K562 (cell line): Measurements from ENCODE around the gene NDUFS6. TPM values are rescaled to one million over a fixed set of nuclear protein-coding genes. Genes with fewer than 3 reads are reported as not detected.

Source experiments
- ATAC-seq: fragments of 200-7000 bp; cut with Tn5 transposase; 3 replicates; pipeline ENCODE4 v1.9.1; 2020; ENCODE audit warnings: moderate library complexity
- BruUV-seq: library from RNA; stranded (reverse); fragments of 400-500 nt; replicated peaks from 2 replicates; lab custom pipeline; 2021; lab: Mats Ljungman, UMichigan
- CTCF ChIA-PET: fragments of 300-600 bp; formaldehyde crosslinking; extraction: SDS; loops from one replicate; lab custom pipeline; 2021; ENCODE audit warnings: low intra/inter-chr PET ratio; lab: Yijun Ruan, JAX
- POLR2A ChIA-PET: fragments of 300-600, 350-650 bp; sonication (Branson Sonifier 250); formaldehyde crosslinking; extraction: SDS; loops from one replicate; lab custom pipeline; 2021; ENCODE audit warnings: antibody characterized with exemption, inconsistent platforms; lab: Yijun Ruan, JAX
- DNase-seq, 4 experiments: peaks; one replicate each; pipeline versions ENCODE4 v3.0.0 to v3.0.0-alpha.2; 2011 to 2018; ENCODE audit warnings: low spot score in 3 of 4, mixed read lengths in 3 of 4; ENCODE audit errors: extremely low read depth in 1 of 4
- FAIRE-seq: peaks from 2 replicates; lab custom pipeline; 2011; peaks lifted over from hg19 to GRCh38; lab: Jason Lieb, UNC
- H2AFZ ChIP-seq: 2 replicates; pipeline ENCODE4 v1.6.0; 2011; ENCODE audit warnings: low read depth, low read length, control low read depth, inconsistent platforms
- H3K27ac ChIP-seq: fragments of 200-600 bp; 3 replicates; pipeline ENCODE4 v1.8.0; 2011; ENCODE audit warnings: low read depth, mild to moderate bottlenecking, control low read depth, inconsistent platforms, low read length, moderate library complexity, mixed read lengths; ENCODE audit errors: extremely low read depth
- H3K27me3 ChIP-seq, 2 experiments: fragments of 300-600 bp in 1 of 2; 2 replicates in 1 of 2; 3 replicates in 1 of 2; pipeline versions ENCODE4 v1.6.0 to v1.8.0; 2011; ENCODE audit warnings: inconsistent platforms in 2 of 2, low read length in 2 of 2, mild to moderate bottlenecking in 1 of 2, mixed read lengths in 1 of 2, moderate library complexity in 1 of 2; ENCODE audit not compliant: control insufficient read depth in 2 of 2, insufficient read depth in 2 of 2
- H3K36me3 ChIP-seq: fragments of 300-600 bp; 3 replicates; pipeline ENCODE4 v1.8.0; 2011; ENCODE audit warnings: mild to moderate bottlenecking, low read length, inconsistent platforms; ENCODE audit not compliant: control insufficient read depth, insufficient read depth
- H3K4me1 ChIP-seq, 2 experiments: fragments of 200-600 bp in 1 of 2; replicated peaks in 1 of 2; 2 replicates in 1 of 2; 3 replicates in 1 of 2; pipeline versions ENCODE4 v1.5.1 to v1.8.0; 2011; ENCODE audit warnings: inconsistent platforms in 2 of 2, low read length in 2 of 2, mild to moderate bottlenecking in 1 of 2, mixed read lengths in 1 of 2, moderate library complexity in 1 of 2; ENCODE audit not compliant: control insufficient read depth in 2 of 2, insufficient read depth in 2 of 2
- H3K4me2 ChIP-seq: 2 replicates; pipeline ENCODE4 v1.6.1; 2011; ENCODE audit warnings: low read length, control low read depth, inconsistent platforms, mixed read lengths; ENCODE audit not compliant: insufficient read depth
- H3K4me3 ChIP-seq: fragments of 200-600 bp; sonication (generic), shearing (Covaris generic); 2 replicates; pipeline ENCODE4 v1.5.1; 2016; ENCODE audit warnings: control low read depth, inconsistent platforms
- H3K79me2 ChIP-seq: fragments of 200-600 bp; 3 replicates; pipeline ENCODE4 v1.8.0; 2011; ENCODE audit warnings: low read length, inconsistent platforms; ENCODE audit not compliant: control insufficient read depth, insufficient read depth
- H3K9ac ChIP-seq, 2 experiments: 2 replicates each; pipeline versions ENCODE4 v1.6.0 to v1.6.1; 2011; ENCODE audit warnings: low read depth in 2 of 2, low read length in 2 of 2, control low read depth in 1 of 2, inconsistent platforms in 1 of 2, mild to moderate bottlenecking in 1 of 2, mixed read lengths in 1 of 2; ENCODE audit not compliant: insufficient read depth in 1 of 2
- H3K9me1 ChIP-seq: one replicate; pipeline ENCODE4 v1.6.0; 2011; ENCODE audit warnings: inconsistent platforms, mild to moderate bottlenecking, low read length, moderate library complexity; ENCODE audit not compliant: control insufficient read depth, insufficient read depth
- H3K9me3 ChIP-seq: replicated peaks from 2 replicates; pipeline ENCODE4 v1.5.1; 2011; ENCODE audit warnings: low read depth, low read length, inconsistent platforms; ENCODE audit not compliant: control insufficient read depth, insufficient read depth
- H4K20me1 ChIP-seq: replicated peaks from 2 replicates; pipeline ENCODE4 v1.6.1; 2011; ENCODE audit warnings: low read length, inconsistent platforms, mixed read lengths; ENCODE audit not compliant: control insufficient read depth, insufficient read depth
- CBFA2T3 ChIP-seq: fragments of 450-650 bp; IDR thresholded peaks from 2 replicates; pipeline ENCODE4 v1.6.1; 2017
- ELF2 ChIP-seq: fragments of 250-450 bp; sonication (Bioruptor Pico); IDR thresholded peaks from 2 replicates; pipeline ENCODE4 v1.5.0; 2021; ENCODE audit warnings: mild to moderate bottlenecking
- ETV6 ChIP-seq, 3 experiments: fragments of 150-350 bp in 1 of 3; sonication (generic) in 1 of 3; formaldehyde crosslinking in 1 of 3; IDR thresholded peaks; 2 replicates each; pipeline versions ENCODE4 v1.6.1 to v1.8.0; 2014 to 2022; ENCODE audit warnings: borderline replicate concordance in 2 of 3, low read depth in 2 of 3, antibody characterized with exemption in 1 of 3, low read length in 1 of 3, mild to moderate bottlenecking in 1 of 3, missing genetic modification reagents in 1 of 3
- HNRNPLL ChIP-seq: fragments of 200-400 bp; formaldehyde crosslinking; IDR thresholded peaks from 2 replicates; pipeline ENCODE4 v1.6.1; 2017; ENCODE audit warnings: low read length, low read depth, mild to moderate bottlenecking; ENCODE audit not compliant: poor library complexity, severe bottlenecking
- KAT2B ChIP-seq: IDR thresholded peaks from one replicate; pipeline ENCODE4 v1.6.1; 2012; ENCODE audit warnings: low read depth, mild to moderate bottlenecking, control low read depth, inconsistent platforms, low read length, moderate library complexity
- NEUROD1 ChIP-seq: fragments of 150-350 bp; IDR thresholded peaks from 2 replicates; pipeline ENCODE4 v1.6.1; 2014; ENCODE audit warnings: borderline replicate concordance, low read length, low read depth; ENCODE audit not compliant: partially characterized antibody
- POLR2G ChIP-seq: fragments of 200-400 bp; formaldehyde crosslinking; IDR thresholded peaks from 2 replicates; pipeline ENCODE4 v1.6.1; 2017; ENCODE audit warnings: low read depth, mild to moderate bottlenecking, antibody characterized with exemption, low read length, moderate library complexity
- RBM15 ChIP-seq: fragments of 200-400 bp; formaldehyde crosslinking; IDR thresholded peaks from 2 replicates; pipeline ENCODE4 v1.6.1; 2018; ENCODE audit warnings: mild to moderate bottlenecking, low read length, moderate library complexity; ENCODE audit not compliant: insufficient read depth
- TCFL5 ChIP-seq: fragments of 250-450 bp; sonication (Bioruptor Pico); conservative IDR thresholded peaks from 2 replicates; pipeline ENCODE4 v1.6.1; 2021; ENCODE audit warnings: mild to moderate bottlenecking, moderate library complexity, matching md5 sums
- TEAD4 ChIP-seq, 2 experiments: sonication (generic) in 1 of 2; formaldehyde crosslinking in 1 of 2; IDR thresholded peaks; 2 replicates each; pipeline versions ENCODE4 v1.6.1 to v1.8.0; 2012 to 2022; ENCODE audit warnings: borderline replicate concordance in 1 of 2, inconsistent platforms in 1 of 2, low read length in 1 of 2, mild to moderate bottlenecking in 1 of 2, missing genetic modification reagents in 1 of 2
- YY1 ChIP-seq, 3 experiments: IDR thresholded peaks; 2 replicates each; pipeline ENCODE4 v1.6.1; 2011; ENCODE audit warnings: low read length in 2 of 3, mild to moderate bottlenecking in 2 of 3, moderate library complexity in 2 of 3, borderline replicate concordance in 1 of 3, control low read depth in 1 of 3, low read depth in 1 of 3; ENCODE audit not compliant: insufficient read depth in 3 of 3, insufficient replicate concordance in 2 of 3, control insufficient read depth in 1 of 3, insufficient read length in 1 of 3; ENCODE audit errors: extremely low read depth in 1 of 3
- ZKSCAN1 ChIP-seq: fragments of 150-350 bp; IDR thresholded peaks from 2 replicates; pipeline ENCODE4 v1.6.1; 2016; ENCODE audit warnings: low read depth, low read length
- ZNF165 ChIP-seq: fragments of 250-450 bp; sonication (Bioruptor Pico); IDR thresholded peaks from 2 replicates; pipeline ENCODE4 v1.4.0; 2020; ENCODE audit warnings: borderline replicate concordance
- ZNF324 ChIP-seq: fragments of 250-450 bp; sonication (Bioruptor Pico); IDR thresholded peaks from 2 replicates; pipeline ENCODE4 v1.4.0; 2020; ENCODE audit warnings: mild to moderate bottlenecking
- ZNF384 ChIP-seq: IDR thresholded peaks from 2 replicates; pipeline ENCODE4 v1.6.1; 2012; ENCODE audit warnings: low read depth, low read length, improper control_type of control experiment
- WGBS: fragments of 100-300 bp; shearing (Covaris generic); methylation state at CpG from one replicate; pipeline ENCODE4 v1.1.6; 2016; ENCODE audit warnings: low coverage, mixed read lengths; ENCODE audit not compliant: insufficient coverage; ENCODE audit errors: missing lambda C conversion rate; 5-methylcytosine and 5-hydroxymethylcytosine counted together
- in situ Hi-C: fragments of 300-500 bp; cut with MboI; formaldehyde crosslinking; loops from 4 replicates; pipeline ENCODE4 v1.15.0; 2018; ENCODE audit warnings: inconsistent platforms, mixed read lengths
- intact Hi-C: fragments of 100-400 bp; cut with micrococcal nuclease; formaldehyde crosslinking; loops from 2 replicates; pipeline ENCODE4 v1.14.2; 2022
- polyA plus RNA-seq, 8 experiments: library from polyadenylated mRNA; depleted of rRNA in 4 of 8; stranded (reverse) in 5 of 8; unstranded in 3 of 8; fragments of >200 nt; fragmentation: Nextera tagmentation in 2 of 8; fragmentation: Illumina TruSeq in 1 of 8; extraction: Ambion mirVana in 2 of 8; extraction: Trizol in 1 of 8; gene quantifications; 2 replicates each; pipeline versions ENCODE4 v1.2.1 to v1.2.3, GENCODE V29; 2011 to 2014; ENCODE audit warnings: inconsistent platforms in 1 of 8, missing spikeins in 1 of 8
- total RNA-seq, 7 experiments: library from RNA; depleted of rRNA in 6 of 7; stranded (reverse); fragments of >200 nt in 6 of 7; fragmentation: Illumina TruSeq in 2 of 7; extraction: Trizol in 2 of 7; gene quantifications; 2 replicates each; pipeline versions ENCODE4 v1.2.1 to v1.2.3, GENCODE V29; 2011 to 2021; ENCODE audit warnings: low replicate concordance in 1 of 7
- TF ChIP-seq, protein P1 (sequence below), 2 experiments: IDR thresholded peaks; 2 replicates each; pipeline ENCODE4 v1.6.1; 2011; ENCODE audit warnings: borderline replicate concordance in 1 of 2, control low read depth in 1 of 2, low read depth in 1 of 2, low read length in 1 of 2, mild to moderate bottlenecking in 1 of 2, mixed read lengths in 1 of 2, moderate library complexity in 1 of 2; ENCODE audit not compliant: insufficient read depth in 1 of 2, insufficient read length in 1 of 2, poor library complexity in 1 of 2, severe bottlenecking in 1 of 2; ENCODE audit errors: extremely low read depth in 1 of 2

Gene NDUFS6
- total and polyA plus RNA-seq, 9 of the 15 experiments (the other 6 are each of a cell fraction or from before 2014, with no cell fraction given) = 36.1 to 291 (median 77.0) TPM

DNA sequence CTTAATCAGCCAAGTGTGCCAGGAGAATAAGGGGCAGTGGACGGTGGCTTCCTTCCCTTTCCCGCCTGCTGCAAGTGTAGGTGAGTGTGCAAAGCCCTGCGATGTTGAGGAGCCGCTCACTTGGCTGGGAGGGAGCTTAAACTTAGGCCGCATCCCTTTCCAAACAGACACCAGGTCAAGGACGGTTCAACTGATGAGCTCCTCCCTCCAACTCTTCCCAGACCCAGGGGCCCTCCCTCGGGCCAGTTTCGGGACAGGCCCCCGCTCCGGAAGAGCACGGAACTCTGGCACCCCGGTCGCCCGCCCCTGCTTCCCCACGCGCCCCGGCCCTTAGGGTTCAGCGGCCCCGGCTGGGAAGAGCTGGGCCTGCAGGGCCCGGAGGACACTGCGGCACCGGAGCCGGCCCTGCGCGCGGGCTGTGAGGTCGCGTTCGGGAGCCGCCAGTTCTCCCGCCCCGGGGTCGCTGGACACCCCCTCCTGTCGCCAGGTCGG, 2.1 kb upstream of the NDUFS6 start (continued):
- TF ChIP-seq, protein P1, sequence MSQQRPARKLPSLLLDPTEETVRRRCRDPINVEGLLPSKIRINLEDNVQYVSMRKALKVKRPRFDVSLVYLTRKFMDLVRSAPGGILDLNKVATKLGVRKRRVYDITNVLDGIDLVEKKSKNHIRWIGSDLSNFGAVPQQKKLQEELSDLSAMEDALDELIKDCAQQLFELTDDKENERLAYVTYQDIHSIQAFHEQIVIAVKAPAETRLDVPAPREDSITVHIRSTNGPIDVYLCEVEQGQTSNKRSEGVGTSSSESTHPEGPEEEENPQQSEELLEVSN (IDR thresholded peaks at IDR 0.05; ENCODE audit: borderline replicate concordance in 1 of 2, extremely low read depth in 1 of 2, insufficient read depth in 1 of 2, insufficient read length in 1 of 2, low read depth in 1 of 2, low read length in 1 of 2, poor library complexity in 1 of 2, severe bottlenecking in 1 of 2) = peak in 1 of 2 experiments; percentile 12
- TF ChIP-seq ZNF384 = no peak
- no peak for TF ChIP-seq YY1 (IDR thresholded peaks at IDR 0.05; ENCODE audit: borderline replicate concordance in 1 of 3, control insufficient read depth in 1 of 3, extremely low read depth in 1 of 3, insufficient read depth in 3 of 3, insufficient read length in 1 of 3, insufficient replicate concordance in 2 of 3, low read depth in 1 of 3, low read length in 2 of 3)
- TF ChIP-seq, all 486 proteins: peak for 18

DNA sequence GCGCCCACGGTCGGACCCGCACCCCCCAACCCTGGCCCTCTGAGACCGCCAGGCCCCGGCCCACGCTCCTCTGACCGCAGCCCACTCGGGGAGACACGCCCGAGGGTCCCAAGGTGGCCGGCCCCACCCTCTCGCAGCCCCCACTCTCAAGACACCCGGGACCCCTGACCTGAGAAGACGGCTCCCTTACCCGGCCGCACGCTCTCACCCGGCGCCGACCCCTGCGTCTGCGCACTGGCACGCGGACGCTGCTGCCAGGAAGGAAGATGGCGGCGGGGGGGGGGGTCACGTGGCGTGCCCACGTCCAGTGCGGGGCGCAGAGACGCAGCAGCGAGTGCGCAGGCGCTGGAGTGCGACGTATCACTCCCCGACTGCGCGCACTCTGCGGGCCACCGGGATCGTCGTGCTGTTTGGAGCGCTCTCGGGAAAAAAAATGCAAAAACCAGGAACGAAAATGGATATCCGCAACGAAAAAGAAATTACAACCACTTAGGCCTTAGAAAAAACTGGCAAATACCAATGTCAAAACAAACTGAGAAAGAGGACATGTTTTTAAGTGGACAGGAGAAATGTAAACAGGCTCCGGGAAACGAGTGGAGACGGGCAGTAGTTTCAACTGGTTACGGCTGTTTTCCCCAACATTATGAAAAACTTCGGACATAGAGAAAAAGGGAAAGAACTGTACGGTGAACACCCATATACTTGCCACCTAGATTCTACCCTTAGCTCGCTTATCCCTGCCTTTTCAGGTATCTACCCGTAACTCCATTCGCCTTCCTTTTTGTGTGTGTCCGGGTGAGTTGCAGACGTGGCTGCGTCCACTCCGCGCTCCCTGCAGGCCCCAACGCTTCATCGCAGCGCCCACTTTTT, 1.4 kb upstream of the NDUFS6 start, which contains the start of gene MRPL36:
Gene MRPL36 (minus strand): TSS at position 236 of the 870 bp plus-strand sequence. CDS start 902 bp downstream, outside the sequence.
- Histone ChIP-seq H3K4me2 (peak within 1 kb of the TSS; percentile 95), H3K9me3 (no peaks in the 10 kb centered on the region), H3K9me1 (no peaks in the 10 kb centered on the region), H4K20me1 (peaks cover 4% of the 10 kb centered on the region; the same call in 1 of the 2 replicates), H3K27me3 (no peaks in the 10 kb centered on the region), H3K36me3 (peaks cover 59% of the 10 kb centered on the region), H3K27ac (peak within 1 kb of the TSS; percentile 98), H3K4me3 (peak within 1 kb of the TSS; percentile 99), H3K4me1 (peaks cover 5 to 46% of the 10 kb centered on the region in 2 experiments; a peak in 3 of 5 replicates), H3K9ac (peak within 1 kb of the TSS; percentile 98 to 99), H3K79me2 (peaks cover 74% of the 10 kb centered on the region), H2AFZ (peak within 1 kb of the TSS; percentile 95)
- in situ Hi-C loops = no loop called here
- peak; percentile 85 for ATAC-seq
- ChIA-PET CTCF (no interaction called here), POLR2A (interaction anchor here (1.4 to 2.2 kb wide), 2 partner anchors 9 to 38 kb away, joined by 4 to 7 read pairs; no protein-coding TSS in a partner anchor)
- intact Hi-C loops = no loop called here
- peak; percentile 82 for FAIRE-seq
- DNase-seq = peak; percentile 97 to 98 (median 97)
- BruUV-seq = no TSS peak
- under 1% methylated on average over 52 of the region's 68 CpGs for WGBS
- TF ChIP-seq ZNF324 = no peak
- TF ChIP-seq HNRNPLL = peak; percentile 93
- no peak for TF ChIP-seq ETV6 (IDR thresholded peaks at IDR 0.05; ENCODE audit: borderline replicate concordance in 1 of 2, low read depth in 2 of 2, low read length in 1 of 2)
- TF ChIP-seq ETV6 (CRISPR knock-in tag; IDR thresholded peaks at IDR 0.05; ENCODE audit: borderline replicate concordance) = no peak
- peak; percentile 83 for TF ChIP-seq POLR2G
- no peak for TF ChIP-seq TCFL5
- peak; percentile 14; the same call in 1 of the 2 replicates for TF ChIP-seq ZKSCAN1
- TF ChIP-seq TEAD4 (IDR thresholded peaks at IDR 0.05; ENCODE audit: low read length) = no peak
- no peak for TF ChIP-seq TEAD4 (CRISPR knock-in tag; IDR thresholded peaks at IDR 0.05; ENCODE audit: borderline replicate concordance)
- TF ChIP-seq CBFA2T3 = no peak
- TF ChIP-seq ELF2 (CRISPR knock-in tag) = no peak
- peak; percentile 33 for TF ChIP-seq NEUROD1
- TF ChIP-seq KAT2B = no peak
- TF ChIP-seq ZNF165 (CRISPR knock-in tag) = no peak
- no peak for TF ChIP-seq RBM15
